Measurements from ENCODE around the gene TMUB1.
A peak's percentile ranks its signal among the peaks of the same experiment; 100 is the strongest.

Gene TMUB1

DNA sequence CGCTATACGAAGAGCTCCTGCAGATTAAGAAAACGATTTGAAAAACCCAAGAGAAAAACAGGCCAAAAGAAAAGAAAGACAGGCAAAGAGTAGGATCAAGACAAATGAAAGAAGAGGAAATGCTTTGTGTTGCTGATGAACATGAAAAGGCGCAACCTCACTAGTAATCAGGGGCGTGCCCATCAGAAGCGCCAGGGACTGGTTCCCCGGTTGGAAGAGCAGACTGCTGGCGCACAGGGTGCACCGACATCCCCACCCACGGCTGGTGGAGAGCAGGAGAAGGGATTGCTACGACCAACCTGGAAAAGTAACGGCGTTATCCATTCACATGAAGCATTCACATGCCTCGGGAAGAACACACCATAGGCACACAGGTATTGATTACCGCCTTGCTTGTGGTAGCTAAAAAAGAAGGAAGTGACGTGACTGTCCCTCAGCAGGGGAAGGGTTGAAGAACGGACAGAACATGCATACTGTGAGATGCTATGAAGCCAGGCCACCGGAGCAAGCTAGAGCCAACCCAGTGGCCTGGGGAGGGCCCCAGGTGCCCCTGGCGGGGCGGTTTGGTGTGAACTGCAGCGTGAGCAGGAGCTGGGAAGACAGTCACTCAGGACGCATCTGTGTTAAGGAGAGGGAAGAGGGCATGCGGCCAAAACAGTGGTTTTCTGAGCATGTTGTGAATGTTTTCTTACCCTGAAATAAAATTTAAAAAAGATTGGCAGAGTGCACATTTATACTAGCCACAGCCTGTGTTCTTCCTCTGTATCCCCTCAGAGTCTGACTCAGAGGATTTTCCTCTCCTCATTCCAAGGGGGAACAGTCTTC is 21.3 kb upstream of the TMUB1 start:
- DNase-seq (ENCODE audit: low spot score) = no peak
- H3K27ac ChIP-seq = peak overlapping the region; percentile 71
- TF ChIP-seq, protein P1, sequence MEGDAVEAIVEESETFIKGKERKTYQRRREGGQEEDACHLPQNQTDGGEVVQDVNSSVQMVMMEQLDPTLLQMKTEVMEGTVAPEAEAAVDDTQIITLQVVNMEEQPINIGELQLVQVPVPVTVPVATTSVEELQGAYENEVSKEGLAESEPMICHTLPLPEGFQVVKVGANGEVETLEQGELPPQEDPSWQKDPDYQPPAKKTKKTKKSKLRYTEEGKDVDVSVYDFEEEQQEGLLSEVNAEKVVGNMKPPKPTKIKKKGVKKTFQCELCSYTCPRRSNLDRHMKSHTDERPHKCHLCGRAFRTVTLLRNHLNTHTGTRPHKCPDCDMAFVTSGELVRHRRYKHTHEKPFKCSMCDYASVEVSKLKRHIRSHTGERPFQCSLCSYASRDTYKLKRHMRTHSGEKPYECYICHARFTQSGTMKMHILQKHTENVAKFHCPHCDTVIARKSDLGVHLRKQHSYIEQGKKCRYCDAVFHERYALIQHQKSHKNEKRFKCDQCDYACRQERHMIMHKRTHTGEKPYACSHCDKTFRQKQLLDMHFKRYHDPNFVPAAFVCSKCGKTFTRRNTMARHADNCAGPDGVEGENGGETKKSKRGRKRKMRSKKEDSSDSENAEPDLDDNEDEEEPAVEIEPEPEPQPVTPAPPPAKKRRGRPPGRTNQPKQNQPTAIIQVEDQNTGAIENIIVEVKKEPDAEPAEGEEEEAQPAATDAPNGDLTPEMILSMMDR (conservative IDR thresholded peaks at IDR 0.05; ENCODE audit: low read depth) = no peak
- ChIA-PET CTCF (no interaction called here), POLR2A (ENCODE audit: low non-redundant PET) (no interaction called here)

DNA sequence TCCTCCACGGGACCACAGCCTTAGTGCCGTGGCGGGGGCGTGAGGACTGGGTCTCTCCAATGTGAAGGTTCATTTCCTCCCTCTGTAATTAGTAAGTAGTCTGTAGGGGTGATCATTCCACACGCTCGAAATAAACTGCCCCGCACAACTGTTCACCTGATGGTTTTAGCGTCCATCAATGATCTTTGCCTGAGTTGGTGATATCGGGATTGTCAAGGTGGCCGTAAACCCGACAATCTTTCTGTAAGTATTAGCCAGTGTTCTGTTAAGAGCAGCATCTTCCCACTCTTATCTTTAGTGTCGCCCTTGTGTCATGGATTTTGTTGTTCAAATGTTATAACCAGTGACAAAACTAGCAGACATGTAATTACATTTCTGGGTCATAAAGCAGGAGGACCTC is 20.7 kb upstream of the TMUB1 start:
- ChIA-PET POLR2A (ENCODE audit: low non-redundant PET) (no interaction called here), CTCF (no interaction called here)
- TF ChIP-seq, protein P1 (conservative IDR thresholded peaks at IDR 0.05; ENCODE audit: low read depth) = no peak
- no peak for DNase-seq (ENCODE audit: low spot score)
- no peak overlapping the region for H3K27ac ChIP-seq

DNA sequence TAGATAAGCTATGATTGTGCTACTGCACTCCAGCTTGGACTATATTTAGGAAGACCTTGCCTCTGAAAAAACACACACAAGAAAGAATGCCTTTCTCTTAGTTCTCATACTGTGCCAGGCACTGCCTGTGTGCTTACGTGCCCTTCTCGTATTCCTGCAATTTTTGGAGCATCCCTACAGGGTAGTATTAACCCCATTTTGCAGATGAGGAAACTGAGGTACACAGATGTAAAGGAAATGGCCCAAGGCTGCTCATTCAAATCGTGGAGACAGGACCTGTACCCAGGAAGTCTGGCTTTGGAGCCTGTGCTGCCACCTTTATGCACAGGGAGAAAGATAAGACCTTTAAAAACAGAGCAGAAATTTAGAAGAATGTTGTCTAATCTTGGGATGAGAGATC is 19.7 kb upstream of the TMUB1 start:
- CTCF ChIA-PET = interaction anchor here (0.7 kb wide), 1 partner anchor 204 kb away, joined by 5 read pairs; no protein-coding TSS in a partner anchor

DNA sequence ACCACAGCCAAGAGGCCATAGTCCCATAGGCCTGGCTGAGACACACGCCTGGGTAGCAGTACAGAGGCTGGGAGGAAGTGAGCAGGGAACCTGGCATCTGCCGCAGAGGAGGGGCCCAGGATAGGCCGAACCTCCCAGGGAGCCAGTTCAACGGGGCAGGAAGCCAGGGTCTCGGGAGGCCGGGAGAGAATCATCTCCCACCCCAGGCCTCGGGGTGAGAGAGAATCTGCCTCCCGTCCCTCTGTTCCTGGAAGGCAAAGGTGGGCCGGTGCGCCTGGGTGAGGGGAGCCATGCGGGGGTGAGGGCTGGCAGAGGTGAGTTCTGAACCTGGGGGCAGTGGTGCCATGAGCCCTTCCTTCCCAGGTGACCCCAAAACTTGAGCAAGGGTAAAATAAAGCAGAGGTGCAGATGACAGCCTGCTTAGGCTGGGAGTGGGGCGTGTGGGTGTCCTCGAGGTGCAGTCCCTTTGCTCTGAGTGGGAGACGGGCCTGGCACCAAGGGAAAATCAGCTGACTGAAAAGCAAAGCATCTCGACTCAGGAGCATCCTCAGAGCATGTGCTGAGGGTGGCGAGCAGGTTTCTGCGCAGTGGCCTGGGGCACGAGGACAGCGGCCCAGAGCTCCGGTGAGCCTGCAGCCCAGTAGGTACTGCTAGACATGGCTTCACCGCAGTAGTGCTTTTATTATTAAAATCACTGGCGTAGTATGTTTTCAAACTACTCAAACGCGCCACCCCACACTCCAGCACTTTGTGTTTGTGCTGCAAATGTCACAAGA is 18.5 kb upstream of the TMUB1 start:
- POLR2A ChIA-PET (ENCODE audit: low non-redundant PET) = no interaction called here
- CTCF ChIA-PET = no interaction called here
- peak overlapping the region; percentile 26 for H3K27ac ChIP-seq
- TF ChIP-seq, protein P1 (conservative IDR thresholded peaks at IDR 0.05; ENCODE audit: low read depth) = no peak
- no peak for DNase-seq (ENCODE audit: low spot score)

More for the DNA sequence above, 19.7 kb upstream of the TMUB1 start:
- H3K27ac ChIP-seq = no peak overlapping the region
- TF ChIP-seq, protein P1 (conservative IDR thresholded peaks at IDR 0.05; ENCODE audit: low read depth) = no peak
- POLR2A ChIA-PET (ENCODE audit: low non-redundant PET) = no interaction called here
- DNase-seq (ENCODE audit: low spot score) = no peak

DNA sequence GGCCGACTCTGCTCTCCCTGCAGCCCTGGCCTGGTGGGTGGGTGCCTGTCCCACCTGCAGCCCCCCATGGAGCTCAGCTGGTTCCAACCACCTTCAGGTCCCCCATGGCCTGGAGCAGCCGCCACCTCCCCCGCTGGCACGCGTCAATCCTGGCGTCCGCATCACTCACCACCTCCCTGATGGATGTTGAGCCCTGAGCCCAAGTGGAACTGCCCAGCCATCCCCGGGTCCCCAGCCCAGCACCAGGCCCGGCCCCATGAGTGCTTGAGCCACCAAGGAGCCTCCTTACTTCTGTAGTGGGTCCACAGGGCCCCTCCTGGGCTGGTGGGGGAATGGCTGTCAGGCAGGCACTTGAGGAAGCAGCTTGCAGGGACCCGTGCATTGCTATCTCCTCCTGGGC is 17.6 kb upstream of the TMUB1 start:
- TF ChIP-seq, protein P1 (conservative IDR thresholded peaks at IDR 0.05; ENCODE audit: low read depth) = no peak
- H3K27ac ChIP-seq = peak overlapping the region; percentile 26
- ChIA-PET POLR2A (ENCODE audit: low non-redundant PET) (no interaction called here), CTCF (no interaction called here)
- DNase-seq (ENCODE audit: low spot score) = no peak

DNA sequence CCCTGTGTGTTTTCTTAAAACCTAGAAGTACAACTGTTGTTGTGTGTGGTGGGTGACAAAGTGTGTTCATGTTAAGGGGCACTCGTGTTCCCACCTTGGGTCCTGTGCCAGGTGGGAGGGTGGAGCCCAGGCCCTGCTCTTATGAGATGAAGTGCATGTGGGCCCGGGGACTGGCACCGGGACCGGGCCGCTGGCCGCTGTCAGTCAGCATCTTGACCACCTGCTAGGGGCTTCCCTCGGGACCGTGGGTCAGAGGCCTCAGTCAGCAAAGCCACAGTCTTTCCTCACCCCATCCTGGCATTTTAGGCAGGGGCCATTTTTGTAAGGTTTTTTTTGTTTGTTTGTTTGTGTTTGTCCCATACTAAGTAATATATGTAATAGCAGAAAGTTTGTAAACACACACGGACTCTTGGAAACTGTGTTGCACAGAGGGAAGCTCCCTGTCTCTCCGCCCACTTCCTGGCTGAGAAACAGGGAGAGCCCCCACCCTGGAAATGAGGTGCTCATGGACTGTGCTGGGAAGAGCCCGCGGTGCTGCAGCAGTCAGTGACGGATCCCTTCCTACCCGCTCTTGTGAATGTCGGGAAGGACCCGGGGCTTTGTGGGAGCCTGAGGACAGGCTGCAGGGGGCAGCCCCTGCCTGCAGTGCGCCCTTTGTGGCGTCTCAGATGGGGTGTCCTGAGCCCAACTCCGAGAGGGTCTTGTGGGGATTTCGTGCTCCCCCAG is 16.4 kb upstream of the TMUB1 start:
- TF ChIP-seq, protein P1 (conservative IDR thresholded peaks at IDR 0.05; ENCODE audit: low read depth) = no peak
- ChIA-PET POLR2A (ENCODE audit: low non-redundant PET) (no interaction called here), CTCF (no interaction called here)
- no peak for DNase-seq (ENCODE audit: low spot score)
- peak overlapping the region; percentile 26; the same call in 1 of the 2 replicates for H3K27ac ChIP-seq
